K562 (cell line): ENCODE measurements around the gene KCNQ2. TPM values are rescaled to one million over a fixed set of nuclear protein-coding genes. Genes with fewer than 3 reads are reported as not detected.

Experiments used
- ERF ChIP-seq: fragments of 450-650 bp; formaldehyde crosslinking; IDR thresholded peaks from 2 replicates; pipeline ENCODE4 v1.4.0; 2020; ENCODE audit warnings: mild to moderate bottlenecking, mixed read lengths
- ILK ChIP-seq: fragments of 450-650 bp; IDR thresholded peaks from 2 replicates; pipeline ENCODE4 v1.6.1; 2016; ENCODE audit warnings: missing genetic modification characterization, low read depth, mild to moderate bottlenecking, missing compliant biosample characterization, moderate library complexity, borderline replicate concordance
- MCM3 ChIP-seq: fragments of 450-650 bp; IDR thresholded peaks from 2 replicates; pipeline ENCODE4 v1.6.1; 2016
- NKRF ChIP-seq: fragments of 450-650 bp; IDR thresholded peaks from 2 replicates; pipeline ENCODE4 v1.6.1; 2016; ENCODE audit warnings: borderline replicate concordance
- SIN3A ChIP-seq, 2 experiments: fragments of 150-350 bp in 1 of 2; IDR thresholded peaks; 2 replicates each; pipeline ENCODE4 v1.6.1; 2011 to 2016; ENCODE audit warnings: borderline replicate concordance in 2 of 2, low read depth in 2 of 2, low read length in 2 of 2, mild to moderate bottlenecking in 2 of 2, moderate library complexity in 2 of 2; ENCODE audit not compliant: control insufficient read depth in 1 of 2
- ZBTB40 ChIP-seq, 2 experiments: fragments of 450-650 bp in 1 of 2; sonication (generic) in 1 of 2; formaldehyde crosslinking in 1 of 2; IDR thresholded peaks; 2 replicates each; pipeline versions ENCODE4 v1.7.1 to v1.9.0; 2016 to 2022; ENCODE audit warnings: inconsistent platforms in 1 of 2, mild to moderate bottlenecking in 1 of 2, missing genetic modification reagents in 1 of 2
- ZFP1 ChIP-seq: fragments of 450-650 bp; formaldehyde crosslinking; IDR thresholded peaks from 2 replicates; pipeline ENCODE4 v1.4.0; 2020; ENCODE audit warnings: mild to moderate bottlenecking, mixed read lengths
- polyA plus RNA-seq, 8 experiments: library from polyadenylated mRNA; depleted of rRNA in 4 of 8; stranded (reverse) in 5 of 8; unstranded in 3 of 8; fragments of >200 nt; fragmentation: Nextera tagmentation in 2 of 8; fragmentation: Illumina TruSeq in 1 of 8; extraction: Ambion mirVana in 2 of 8; extraction: Trizol in 1 of 8; gene quantifications; 2 replicates each; pipeline versions ENCODE4 v1.2.1 to v1.2.3, GENCODE V29; 2011 to 2014; ENCODE audit warnings: inconsistent platforms in 1 of 8, missing spikeins in 1 of 8
- total RNA-seq, 7 experiments: library from RNA; depleted of rRNA in 6 of 7; stranded (reverse); fragments of >200 nt in 6 of 7; fragmentation: Illumina TruSeq in 2 of 7; extraction: Trizol in 2 of 7; gene quantifications; 2 replicates each; pipeline versions ENCODE4 v1.2.1 to v1.2.3, GENCODE V29; 2011 to 2021; ENCODE audit warnings: low replicate concordance in 1 of 7
- TF ChIP-seq, protein P1 (sequence below), 2 experiments: IDR thresholded peaks; 2 replicates each; pipeline ENCODE4 v1.6.1; 2011; ENCODE audit warnings: borderline replicate concordance in 1 of 2, control low read depth in 1 of 2, low read depth in 1 of 2, low read length in 1 of 2, mild to moderate bottlenecking in 1 of 2, mixed read lengths in 1 of 2, moderate library complexity in 1 of 2; ENCODE audit not compliant: insufficient read depth in 1 of 2, insufficient read length in 1 of 2, poor library complexity in 1 of 2, severe bottlenecking in 1 of 2; ENCODE audit errors: extremely low read depth in 1 of 2
- TF ChIP-seq, protein P2 (sequence below): fragments of 250-450 bp; sonication (Bioruptor Pico); IDR thresholded peaks from 2 replicates; pipeline ENCODE4 v1.4.0; 2020

Gene KCNQ2
- total and polyA plus RNA-seq, 9 of the 15 experiments (the other 6 are each of a cell fraction or from before 2014, with no cell fraction given): 0.13 to 0.16 TPM; not detected in 7

DNA sequence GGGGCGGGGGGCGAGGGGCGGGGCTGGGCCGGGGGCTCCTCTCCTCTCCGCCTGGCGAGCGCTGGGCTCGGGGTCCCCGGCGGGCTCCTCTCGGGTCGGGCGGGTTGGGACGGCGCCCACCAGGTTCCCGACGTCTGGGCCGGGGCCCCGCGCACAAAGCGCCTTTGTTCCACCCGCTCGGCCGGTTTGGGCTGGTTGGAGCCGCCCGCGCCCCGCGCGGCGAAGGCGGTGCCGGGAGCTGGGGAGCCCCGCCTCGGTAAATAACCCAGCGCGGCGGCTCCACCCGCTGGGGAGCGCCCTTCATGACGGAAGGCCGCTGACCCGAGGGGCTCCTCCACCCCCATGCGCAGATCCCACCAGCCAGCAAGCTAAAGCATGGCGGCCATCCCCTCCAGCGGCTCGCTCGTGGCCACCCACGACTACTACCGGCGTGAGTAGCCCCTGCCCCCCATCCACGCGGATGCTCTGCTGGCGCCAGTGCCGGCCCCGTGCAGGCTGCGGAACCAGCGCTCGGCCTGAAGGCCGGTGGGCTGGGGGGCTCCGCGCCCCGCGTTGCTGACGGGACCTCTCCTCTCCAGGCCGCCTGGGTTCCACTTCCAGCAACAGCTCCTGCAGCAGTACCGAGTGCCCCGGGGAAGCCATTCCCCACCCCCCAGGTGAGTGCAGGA is 48.6 kb upstream of the KCNQ2 start (continued):
- TF ChIP-seq, protein P1, sequence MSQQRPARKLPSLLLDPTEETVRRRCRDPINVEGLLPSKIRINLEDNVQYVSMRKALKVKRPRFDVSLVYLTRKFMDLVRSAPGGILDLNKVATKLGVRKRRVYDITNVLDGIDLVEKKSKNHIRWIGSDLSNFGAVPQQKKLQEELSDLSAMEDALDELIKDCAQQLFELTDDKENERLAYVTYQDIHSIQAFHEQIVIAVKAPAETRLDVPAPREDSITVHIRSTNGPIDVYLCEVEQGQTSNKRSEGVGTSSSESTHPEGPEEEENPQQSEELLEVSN (IDR thresholded peaks at IDR 0.05; ENCODE audit: borderline replicate concordance in 1 of 2, extremely low read depth in 1 of 2, insufficient read depth in 1 of 2, insufficient read length in 1 of 2, low read depth in 1 of 2, low read length in 1 of 2, poor library complexity in 1 of 2, severe bottlenecking in 1 of 2): peak in 1 of 2 experiments; percentile 42
- TF ChIP-seq ZBTB40 (IDR thresholded peaks at IDR 0.05) (0 out of 2 replicates have a peak, but pooled peaks have one; percentile 40), ZBTB40 (CRISPR knock-in tag; IDR thresholded peaks at IDR 0.05) (no peak), NKRF (0 out of 2 replicates have a peak, but pooled peaks have one; percentile 42), ILK (no peak), ERF (no peak), ZFP1 (no peak), SIN3A (IDR thresholded peaks at IDR 0.05; ENCODE audit: borderline replicate concordance in 2 of 2, control insufficient read depth in 1 of 2, low read depth in 2 of 2, low read length in 2 of 2) (peak in 1 of 2 experiments; percentile 82; a peak in 1 of 4 replicates), MCM3 (no peak)
- TF ChIP-seq, protein P2, sequence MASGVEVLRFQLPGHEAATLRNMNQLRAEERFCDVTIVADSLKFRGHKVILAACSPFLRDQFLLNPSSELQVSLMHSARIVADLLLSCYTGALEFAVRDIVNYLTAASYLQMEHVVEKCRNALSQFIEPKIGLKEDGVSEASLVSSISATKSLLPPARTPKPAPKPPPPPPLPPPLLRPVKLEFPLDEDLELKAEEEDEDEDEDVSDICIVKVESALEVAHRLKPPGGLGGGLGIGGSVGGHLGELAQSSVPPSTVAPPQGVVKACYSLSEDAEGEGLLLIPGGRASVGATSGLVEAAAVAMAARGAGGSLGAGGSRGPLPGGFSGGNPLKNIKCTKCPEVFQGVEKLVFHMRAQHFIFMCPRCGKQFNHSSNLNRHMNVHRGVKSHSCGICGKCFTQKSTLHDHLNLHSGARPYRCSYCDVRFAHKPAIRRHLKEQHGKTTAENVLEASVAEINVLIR: no peak
